T47D (cell line): ENCODE results near the gene OR6J1.
"Not testable (repeated sequence)": the region's sequence is repeated elsewhere in the genome, so short reads cannot be mapped to it uniquely, and the experiment has no call there.

Experiments used
- DNase-seq, 2 experiments: peaks; one replicate each; pipeline versions ENCODE4 v3.0.0 to v3.0.0-alpha.2; 2011 to 2012; ENCODE audit warnings: low read depth in 1 of 2, low spot score in 1 of 2
- JUND ChIP-seq: IDR thresholded peaks from 2 replicates; pipeline ENCODE4 v1.6.1; 2012; ENCODE audit warnings: low read depth
- in situ Hi-C: cut with HindIII; loops from 2 replicates; pipeline ENCODE4 v1.10.0; 2016; ENCODE audit warnings: low sequenced_read_pairs, low pct_unique_long_range_greater_than_20kb

The OR6J1 gene

DNA sequence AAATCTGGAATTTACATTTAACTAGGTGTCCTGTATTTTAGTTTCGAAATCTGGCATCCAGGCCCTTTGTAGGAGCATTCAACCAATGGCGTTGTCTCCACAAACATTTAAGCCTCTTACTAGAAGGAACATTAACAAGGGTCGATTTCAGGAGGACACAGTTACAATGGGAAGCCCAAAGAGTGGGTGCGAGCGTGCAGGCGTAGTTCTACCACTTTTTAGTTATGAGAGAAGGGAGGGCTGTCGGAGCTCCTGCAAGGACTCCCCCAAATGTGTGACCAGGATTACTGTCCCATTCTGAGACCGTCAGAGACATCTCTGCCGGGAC, 46.4 kb downstream of the OR6J1 start:
- in situ Hi-C loops, result no loop called here
- no peak for DNase-seq
- no peak for TF ChIP-seq JUND

DNA sequence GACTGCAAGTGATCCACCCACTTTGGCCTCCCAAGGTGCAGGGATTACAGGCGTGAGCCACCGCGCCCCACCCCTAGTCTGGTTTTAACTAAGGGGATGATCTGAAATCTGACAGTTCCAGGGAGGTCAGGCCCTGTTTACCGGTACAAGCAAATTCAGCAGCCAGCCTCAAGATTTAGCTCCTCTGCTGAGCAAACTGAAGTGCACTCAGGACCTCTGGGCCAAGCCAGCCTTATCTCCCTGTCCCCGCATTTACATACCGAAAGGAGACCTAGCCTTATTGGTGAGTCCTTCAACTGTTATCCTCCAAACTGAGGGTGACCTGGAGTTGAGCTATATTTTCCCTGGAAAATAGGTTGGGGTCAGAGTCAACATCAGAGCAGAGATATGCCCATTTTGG, 46.9 kb downstream of the OR6J1 start:
- DNase-seq, result no peak
- TF ChIP-seq JUND, result no peak
- in situ Hi-C loops, result no loop called here

- no peak for DNase-seq
- in situ Hi-C loops, result no loop called here
- no peak for TF ChIP-seq JUND
These were observed 47.7 kb downstream of the OR6J1 start for GRCh38 chr14:22596354-22596879.

DNA sequence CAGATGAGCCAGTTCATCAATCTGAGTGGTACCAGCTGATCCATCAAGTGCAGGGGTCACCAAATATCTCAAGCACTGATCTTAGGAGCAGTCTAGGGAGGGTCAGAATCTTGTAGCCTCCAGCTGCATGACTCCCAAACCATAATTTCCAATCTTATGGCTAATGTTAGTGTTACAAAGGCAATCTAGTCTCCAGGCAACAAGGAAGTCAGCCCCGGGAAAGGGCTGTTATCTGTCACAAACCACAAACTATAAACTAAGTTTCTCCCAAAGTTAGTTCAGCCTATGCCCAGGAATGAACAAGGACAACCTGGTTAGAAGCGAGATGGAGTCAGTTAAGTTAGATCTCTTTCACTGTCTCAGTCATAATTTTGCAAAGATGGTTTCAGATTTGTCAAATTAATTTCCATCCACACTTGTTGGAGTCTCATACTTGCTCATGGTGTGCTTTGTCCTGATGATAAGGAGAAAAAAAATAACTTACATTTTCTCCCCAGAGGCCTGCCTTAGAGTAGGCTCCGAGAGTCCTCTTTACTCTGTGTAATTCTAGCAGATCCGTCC, 49.9 kb downstream of the OR6J1 start:
- no peak for TF ChIP-seq JUND
- in situ Hi-C loops, result no loop called here
- DNase-seq, result no peak

GRCh38 chr14:22593601-22594000, 50.6 kb downstream of the OR6J1 start:
- in situ Hi-C loops, result no loop called here
- DNase-seq, result no peak
- no peak for TF ChIP-seq JUND

- no peak for DNase-seq
- TF ChIP-seq JUND, result no peak
- in situ Hi-C loops, result no loop called here
These were observed 51.0 kb downstream of the OR6J1 start for GRCh38 chr14:22593189-22593588.

- peak; percentile 93 to 98 for DNase-seq
- in situ Hi-C loops, result no loop called here
These were observed 54.9 kb downstream of the OR6J1 start, which contains the start of gene DAD1 for GRCh38 chr14:22589096-22589839. TSS of gene DAD1 (minus strand) at chr14:22589224. CDS start at chr14:22589157, 67 bp downstream.

GRCh38 chr14:22588526-22589095, 55.5 kb downstream of the OR6J1 start:
- no peak for DNase-seq
- in situ Hi-C loops, result no loop called here
- no peak for TF ChIP-seq JUND

More at GRCh38 chr14:22589096-22589839, 54.9 kb downstream of the OR6J1 start, which contains the start of gene DAD1:
- no peak for TF ChIP-seq JUND

- in situ Hi-C loops, result not testable (repeated sequence)
These were observed 56.3 kb downstream of the OR6J1 start for GRCh38 chr14:22587677-22588422.

DNA sequence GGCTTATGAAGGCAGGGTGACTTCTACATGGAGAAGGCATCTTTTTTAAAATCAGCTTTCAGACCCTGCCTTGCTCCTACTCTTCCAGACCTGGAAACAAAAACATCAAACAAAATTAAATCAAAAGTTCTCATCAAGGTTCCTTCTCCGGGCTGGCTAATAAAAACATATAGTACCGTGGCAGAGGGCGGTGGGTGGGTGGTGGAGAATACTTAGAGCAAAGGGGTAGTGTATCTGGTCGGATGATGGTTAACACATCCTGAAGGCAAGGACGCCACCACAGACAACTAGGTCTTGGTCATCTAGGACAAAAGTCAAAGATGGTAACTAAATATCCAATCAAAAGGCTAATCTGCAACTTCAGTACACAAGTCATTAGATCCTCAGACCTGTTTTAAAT, 56.9 kb downstream of the OR6J1 start:
- no peak for DNase-seq
- in situ Hi-C loops, result no loop called here

More at GRCh38 chr14:22587677-22588422, 56.3 kb downstream of the OR6J1 start:
- not testable (repeated sequence) for DNase-seq

DNA sequence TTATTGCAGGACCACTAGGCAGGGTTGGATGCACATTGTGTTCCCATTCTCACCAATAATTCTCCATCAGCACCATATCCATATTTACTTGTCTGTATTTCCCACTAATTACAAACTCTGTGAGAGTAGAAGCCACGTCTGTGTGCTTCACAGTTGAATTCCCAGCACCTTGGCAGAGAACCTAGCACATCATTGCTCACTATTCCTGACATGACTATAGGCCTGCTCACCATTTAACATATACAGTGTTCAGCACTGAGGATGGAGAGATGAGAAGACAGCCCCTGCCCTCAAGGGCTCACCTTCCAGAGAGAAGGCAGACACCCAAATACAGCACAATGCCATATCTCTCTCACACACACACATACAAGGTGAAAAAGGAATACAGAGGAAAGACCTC, 60.2 kb downstream of the OR6J1 start:
- DNase-seq, result no peak
- in situ Hi-C loops, result no loop called here
- TF ChIP-seq JUND, result no peak

More for the DNA sequence above, 56.9 kb downstream of the OR6J1 start:
- no peak for TF ChIP-seq JUND
